HTERT RPE-1 (cell line): ENCODE measurements around the gene CA5A.

Source experiments
- in situ Hi-C: fragments of 300-500 bp; cut with MboI; formaldehyde crosslinking; loops from 4 replicates; pipeline ENCODE4 v1.14.3; 2020; ENCODE audit warnings: low sequenced_read_pairs

The CA5A gene

DNA sequence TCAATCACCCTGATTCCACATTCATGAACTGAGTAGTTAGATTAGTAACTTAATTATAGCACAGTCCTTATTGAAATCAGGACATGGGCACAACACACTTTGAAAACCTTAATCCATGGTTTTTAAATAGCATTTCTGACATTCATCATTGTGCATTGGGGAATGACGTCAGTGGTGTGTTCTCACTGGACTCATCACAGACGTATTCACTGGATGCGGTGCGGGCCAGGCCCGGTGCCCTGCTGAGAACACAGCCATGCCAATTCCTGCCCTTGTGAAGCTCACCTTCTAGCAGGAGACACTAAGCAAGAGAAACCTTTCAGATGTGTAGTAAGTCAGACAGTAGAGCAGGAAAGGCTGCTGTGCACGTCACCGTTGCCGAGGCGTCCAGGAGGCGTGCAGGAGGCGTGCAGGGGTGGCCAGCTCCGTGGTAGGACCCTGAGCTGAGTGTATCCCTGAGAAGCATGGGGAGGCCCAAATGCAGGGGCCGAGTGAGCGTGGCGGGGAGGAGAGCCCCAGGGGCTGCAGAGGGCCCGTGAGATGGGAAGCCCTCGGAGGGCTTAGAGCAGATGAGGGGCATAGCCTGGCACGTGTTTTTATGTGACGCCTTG, 27.8 kb upstream of the CA5A start:
- in situ Hi-C loops, result no loop called here

DNA sequence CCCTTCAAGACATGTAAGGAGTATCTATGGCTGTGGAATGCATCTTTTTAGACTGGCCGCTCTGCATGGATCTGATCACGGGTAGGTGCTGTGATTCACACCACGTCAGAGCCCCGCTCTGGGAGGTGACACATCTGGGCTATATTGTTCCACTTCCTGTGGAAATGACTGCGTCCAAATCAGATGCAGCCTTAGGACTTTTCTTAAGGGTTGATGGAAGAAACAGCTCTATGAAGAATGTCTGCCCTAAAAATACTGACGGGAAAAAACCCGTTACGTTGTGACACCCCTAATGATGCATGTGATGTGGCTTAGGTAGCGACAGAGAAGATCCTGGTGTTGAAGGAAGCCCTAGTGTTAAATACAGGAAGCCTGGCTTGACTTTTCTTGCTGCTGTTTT, 27.1 kb upstream of the CA5A start:
- in situ Hi-C loops, result no loop called here

DNA sequence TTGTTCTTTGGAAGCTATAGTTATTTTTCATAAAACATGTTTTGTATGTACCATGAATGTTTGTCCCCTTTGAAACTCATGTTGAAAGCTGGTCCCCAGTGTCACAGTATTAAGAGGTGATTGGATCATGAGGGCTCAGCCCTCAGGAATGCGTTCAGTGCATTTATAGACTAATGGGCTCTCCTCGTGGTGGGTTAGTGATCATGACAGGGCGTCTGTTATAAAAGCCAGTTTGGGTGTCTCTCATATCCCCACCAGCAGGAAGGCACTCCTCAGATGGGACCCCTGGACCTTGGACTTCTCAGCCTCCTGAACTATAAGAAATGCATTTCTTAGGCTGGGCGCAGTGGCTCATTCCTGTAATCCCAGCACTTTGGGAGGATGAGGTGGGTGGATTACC, 25.3 kb upstream of the CA5A start:
- in situ Hi-C loops, result no loop called here

DNA sequence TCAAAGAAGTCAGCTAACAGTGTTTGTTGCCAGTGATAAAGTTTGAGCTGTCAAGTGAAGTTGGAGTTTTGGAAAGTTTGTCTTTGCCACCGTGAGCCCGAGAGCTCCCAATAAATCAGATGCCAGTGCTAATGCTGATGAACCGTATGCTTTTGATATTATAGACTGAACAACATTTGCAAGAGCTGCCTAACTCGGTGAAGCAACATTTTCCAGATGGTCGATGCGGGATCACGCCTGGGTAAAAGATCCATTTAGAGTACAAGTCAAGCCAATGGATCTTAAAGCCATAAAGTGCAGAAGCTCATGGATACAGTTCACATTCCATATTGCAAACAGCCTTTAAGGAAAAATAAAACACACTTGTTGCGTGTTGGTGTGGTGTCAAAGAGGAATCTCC, 24.5 kb upstream of the CA5A start:
- in situ Hi-C loops, result no loop called here

DNA sequence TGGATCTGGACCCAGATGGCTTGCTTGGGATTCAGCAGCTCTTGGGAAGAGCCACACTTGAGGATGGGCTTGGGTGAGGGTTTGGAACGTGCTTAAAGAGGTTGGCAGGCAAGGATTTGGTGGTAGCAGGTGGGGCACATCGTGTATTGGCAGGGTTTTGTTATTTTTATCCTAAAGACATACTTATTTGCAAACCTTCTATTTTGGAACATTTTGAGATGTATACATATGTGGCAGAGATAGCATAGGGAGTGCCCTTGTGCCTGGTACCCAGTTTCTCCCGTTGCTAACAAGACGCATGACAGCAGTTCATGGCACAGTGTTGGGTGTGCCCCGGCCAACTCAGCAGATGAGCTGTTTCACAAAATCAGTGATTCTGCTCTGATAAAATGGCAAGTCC, 24.0 kb upstream of the CA5A start:
- in situ Hi-C loops, result no loop called here

DNA sequence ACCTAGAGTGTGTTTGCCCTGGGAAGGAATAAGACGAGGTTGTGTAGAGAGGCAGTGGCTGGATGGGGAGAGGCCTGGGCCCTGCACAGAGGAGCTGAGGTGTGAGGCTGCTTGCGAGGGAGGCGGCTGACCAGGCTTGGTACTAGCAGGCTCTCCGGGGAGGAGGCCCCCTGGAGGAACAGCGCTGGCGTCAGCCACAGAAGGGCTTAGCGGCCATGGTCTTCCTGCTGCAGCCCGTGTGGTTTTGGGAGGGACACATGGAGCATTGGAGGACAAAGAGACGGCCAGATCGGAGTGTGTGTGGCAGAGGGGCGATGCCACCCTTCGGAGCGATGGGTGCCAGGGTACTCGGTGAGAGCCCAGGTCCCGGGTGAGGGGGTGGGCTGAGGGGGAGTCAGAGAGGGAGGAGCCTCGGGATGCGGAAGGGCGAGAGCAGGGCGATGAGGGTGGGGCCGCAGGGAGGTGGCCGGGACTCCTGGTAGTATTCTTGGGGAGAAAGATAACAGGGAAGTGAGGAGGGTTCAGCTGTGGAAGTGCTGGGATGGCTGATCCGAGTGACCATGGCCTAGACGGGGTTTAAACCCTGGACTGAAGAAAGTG, 23.2 kb upstream of the CA5A start:
- in situ Hi-C loops, result no loop called here

DNA sequence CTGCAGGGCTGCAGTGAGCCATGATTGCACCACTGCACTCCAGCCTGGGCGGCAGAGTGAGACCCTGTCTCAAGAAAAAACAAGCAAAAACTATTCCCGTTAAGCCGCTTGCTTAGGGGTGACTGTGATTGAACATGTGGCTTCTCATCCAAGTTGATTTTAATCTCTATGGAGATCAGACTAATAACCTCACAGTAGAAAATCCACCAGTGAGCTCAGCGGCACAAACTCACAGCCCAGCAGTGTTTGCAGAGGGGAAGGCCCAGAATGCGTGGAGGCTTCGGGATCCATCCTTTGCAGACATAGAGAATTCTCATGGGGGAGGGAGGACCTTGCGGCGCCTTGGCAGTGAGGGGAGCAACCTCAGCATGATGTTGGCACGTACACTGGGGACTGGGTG, 22.3 kb upstream of the CA5A start:
- in situ Hi-C loops, result no loop called here

DNA sequence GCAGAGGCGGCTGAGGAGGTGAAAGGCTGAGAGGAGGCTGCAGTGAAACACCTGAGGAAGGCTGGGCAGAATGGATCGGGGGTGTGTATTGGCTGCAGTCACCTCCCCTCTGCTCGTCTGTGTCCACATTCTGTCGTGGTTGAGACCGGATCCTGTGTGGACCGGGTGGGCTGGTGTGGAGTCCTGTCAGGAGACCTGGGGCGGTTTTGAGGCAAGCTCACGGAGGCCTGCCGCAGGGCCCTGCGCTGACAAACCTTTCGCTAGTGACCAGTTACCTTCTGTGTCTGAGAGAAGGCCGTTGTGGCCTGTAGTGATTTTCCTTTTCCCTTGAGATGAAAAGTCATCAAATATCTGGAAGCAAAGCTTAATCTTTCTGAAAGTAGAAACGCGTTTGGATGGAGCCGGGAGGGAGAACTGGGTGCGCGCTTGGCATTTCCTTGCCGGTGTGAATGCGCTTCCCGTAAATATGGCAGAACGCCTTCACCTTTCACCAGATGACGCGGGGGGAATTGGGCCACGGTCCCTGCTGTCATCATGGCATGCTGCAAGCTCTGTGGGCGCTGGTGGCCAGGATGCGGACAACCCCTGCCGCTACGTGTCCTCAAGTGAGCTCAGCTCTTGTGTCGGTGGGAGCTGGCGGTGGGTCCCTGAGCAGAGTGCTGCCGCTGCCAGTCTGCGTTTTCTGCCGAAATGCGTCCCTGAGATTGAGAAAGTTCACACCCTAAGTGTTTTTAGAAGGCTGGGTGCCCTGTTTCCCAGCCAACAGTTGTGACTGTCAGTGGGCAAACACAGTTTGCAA, 21.2 kb upstream of the CA5A start:
- in situ Hi-C loops, result no loop called here

DNA sequence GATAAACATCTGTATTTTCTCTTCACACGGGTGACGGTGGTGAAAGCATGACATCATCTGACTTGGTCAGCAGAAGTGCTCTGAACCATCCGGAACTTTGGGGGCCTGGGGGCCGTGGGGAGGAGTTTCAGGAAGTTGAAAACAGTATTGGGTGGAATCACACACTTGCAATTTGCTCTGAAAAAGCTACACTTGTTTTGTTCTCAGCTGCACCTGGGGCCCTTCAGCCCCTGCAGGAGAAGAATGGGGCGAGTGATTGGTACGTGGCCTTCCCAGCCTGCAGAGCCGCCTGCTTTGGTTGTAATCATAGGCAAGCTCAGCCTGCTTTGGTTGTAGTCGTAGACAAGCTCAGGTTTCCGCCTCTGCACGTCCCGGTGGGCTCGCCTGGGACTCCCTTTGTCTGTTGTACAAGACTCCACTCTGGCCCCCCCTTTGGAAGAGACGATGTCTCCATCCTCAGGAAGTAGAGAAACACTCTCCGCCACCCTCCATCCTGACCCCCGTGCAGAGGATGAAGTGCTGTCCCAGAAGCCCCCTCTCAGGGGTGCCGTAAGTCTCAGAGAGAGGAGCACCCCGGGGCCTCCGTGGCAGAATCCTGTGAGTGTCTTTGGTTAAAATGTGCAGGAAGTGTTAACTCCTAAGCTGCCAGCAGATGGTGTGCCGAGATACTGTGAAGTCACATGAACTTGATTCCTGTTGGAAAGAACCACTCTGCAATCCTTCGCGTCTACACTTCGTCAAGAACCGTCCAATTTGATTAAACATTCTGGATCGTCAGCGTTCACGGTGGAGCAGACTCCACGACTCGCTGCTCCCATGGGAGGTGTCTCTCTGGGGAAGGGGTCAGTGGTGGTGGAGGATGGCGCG, 20.3 kb upstream of the CA5A start:
- in situ Hi-C loops, result no loop called here

DNA sequence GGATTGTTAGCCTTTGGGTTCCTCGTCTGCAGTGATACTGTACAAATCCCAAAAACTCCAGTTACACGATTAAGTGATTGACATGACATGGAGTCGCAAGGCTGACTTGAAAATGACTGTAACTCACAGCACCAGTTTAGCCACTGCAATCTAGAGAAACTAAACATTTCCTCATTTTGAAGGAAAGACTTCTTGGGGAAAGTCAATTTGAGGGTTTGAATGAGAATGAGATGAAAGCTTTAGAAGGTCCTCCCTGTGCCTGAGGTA, 19.7 kb upstream of the CA5A start:
- in situ Hi-C loops, result no loop called here

DNA sequence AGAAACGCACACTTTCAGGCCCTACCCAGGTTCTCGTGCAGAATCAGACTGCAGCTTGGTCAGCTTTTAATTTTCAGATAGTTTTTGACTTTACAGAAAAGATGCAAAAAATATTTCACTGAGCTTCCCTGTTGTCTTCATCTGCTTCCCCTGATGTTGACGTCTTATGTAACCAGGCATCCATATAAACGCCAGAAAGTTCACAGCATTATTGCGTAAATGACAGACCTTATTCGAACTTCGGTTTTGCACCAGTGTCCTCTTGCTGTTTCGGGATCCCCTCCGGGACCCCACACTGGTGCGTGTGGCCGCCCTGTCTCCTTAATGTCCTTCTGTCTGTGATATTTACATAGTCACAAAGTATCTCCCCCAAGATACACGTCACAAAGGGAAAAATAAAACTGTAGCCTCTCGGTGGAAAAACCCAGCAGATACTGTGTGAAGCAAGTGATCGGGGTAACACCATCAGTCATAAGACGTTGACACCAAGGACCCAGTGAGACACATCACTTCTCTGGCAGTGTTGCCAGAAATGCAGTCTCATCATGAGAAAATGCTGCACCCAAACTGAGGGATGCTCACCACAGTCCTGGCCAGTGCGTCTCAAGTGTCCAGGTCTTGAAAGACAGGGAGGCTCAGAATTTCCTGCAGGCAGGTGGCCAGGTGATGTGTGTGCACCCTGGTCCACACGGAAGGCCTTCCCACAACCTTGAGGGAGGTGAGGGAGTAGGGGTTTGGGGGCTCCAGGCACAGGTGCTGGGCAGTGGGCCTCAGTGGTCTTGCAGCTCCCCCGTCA, 19.2 kb upstream of the CA5A start:
- in situ Hi-C loops, result no loop called here

DNA sequence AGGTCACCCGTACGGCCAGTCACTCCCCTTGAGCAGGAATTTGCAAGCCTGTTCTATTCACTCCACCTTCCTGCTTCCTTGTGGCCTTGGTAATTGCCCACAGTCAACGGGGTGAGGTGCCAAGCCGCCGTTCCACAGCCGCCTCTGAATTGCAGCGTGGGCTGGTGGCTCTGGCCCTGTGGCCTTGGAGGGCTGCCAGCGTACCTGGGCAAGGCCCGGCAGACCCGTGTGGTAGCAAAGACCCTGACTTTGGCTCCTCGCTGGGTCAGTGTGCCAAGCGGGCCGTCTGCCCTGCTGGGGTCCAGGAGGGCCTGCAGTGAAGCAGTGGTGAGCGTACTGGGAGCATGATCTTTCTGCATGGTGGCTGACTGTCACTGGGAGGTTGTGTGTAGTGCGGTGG, 18.5 kb upstream of the CA5A start:
- in situ Hi-C loops, result no loop called here

DNA sequence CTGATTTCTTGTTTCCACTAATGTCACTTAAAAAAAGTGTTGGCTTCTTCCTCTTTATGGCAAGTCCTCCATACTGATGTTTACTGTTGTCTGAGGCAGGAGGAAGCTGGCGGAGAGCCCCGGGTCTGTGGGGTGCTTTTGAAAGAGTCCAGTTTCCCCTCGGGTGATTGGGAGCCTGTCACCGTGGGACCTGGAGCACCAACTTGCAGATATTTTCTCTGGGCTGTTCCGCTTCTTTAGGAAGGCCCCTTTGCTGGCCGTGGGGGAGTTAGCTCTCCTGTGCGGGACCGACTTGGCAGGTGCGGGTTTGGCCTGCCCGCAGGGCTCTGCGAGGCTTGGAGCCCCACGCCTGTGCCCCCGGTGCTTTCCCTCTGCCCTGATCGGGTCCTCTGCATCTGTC, 18.0 kb upstream of the CA5A start:
- in situ Hi-C loops, result no loop called here

DNA sequence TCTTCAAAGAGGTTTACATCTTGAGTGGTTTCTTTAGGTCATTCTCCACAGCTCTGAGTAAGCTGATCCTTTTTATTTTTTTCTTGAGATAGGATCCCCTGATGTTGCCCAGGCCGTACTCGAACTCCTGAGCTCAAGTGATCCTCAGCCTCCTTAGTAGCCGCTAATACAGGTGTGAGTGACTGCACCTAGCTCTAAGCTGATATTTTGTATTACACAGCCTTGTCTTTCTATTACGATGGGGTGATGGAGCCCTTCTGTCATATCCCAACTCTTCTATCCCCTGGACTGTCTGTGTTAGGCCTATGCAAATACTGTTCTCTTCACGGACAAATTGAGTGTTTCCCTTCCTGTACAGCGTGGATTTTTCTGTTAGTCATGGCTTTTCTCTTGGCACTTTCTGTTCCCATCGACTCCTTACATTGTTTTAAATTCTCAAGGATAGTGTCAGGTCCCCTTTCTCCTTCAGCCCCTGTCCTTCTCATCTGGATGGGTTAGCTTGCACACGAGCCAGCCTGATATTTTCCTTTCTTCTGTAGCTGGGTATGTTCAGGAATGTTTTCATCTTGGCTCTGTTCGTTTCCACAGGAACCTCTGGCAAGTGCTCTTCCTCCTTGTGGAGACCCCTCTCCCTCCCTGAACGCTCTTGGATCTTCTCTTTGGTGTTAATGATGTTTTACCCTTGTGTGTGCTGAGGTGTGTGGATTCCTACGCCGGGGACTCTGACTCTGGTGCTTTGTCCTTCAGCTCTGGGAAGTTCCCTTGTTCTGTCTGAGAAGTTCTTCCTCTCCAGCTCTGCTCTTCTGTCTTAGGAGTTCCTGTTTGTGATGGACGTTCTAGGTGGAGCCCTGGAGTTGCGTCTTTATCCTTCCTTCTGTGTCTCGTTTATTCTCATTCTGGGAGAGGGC, 17.2 kb upstream of the CA5A start:
- in situ Hi-C loops, result no loop called here

DNA sequence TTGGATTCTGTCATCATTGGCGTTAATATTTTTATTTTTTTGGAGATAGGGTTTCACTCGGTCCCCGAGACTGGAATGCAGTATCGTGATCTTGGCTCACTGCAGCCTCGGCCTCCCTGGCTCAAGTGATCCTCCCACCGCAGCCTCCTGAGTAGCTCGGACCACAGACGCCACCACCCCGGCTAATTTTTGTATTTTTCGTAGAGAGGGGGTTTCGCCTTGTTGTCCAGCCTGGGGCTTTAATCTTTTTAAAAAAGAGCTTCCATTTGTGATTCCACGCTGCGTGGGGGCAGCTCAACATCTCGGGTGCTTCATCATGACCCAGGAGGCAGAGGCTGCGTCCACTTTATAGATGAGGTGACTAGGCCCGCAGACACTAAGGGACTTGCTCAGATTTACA, 16.4 kb upstream of the CA5A start:
- in situ Hi-C loops, result no loop called here

DNA sequence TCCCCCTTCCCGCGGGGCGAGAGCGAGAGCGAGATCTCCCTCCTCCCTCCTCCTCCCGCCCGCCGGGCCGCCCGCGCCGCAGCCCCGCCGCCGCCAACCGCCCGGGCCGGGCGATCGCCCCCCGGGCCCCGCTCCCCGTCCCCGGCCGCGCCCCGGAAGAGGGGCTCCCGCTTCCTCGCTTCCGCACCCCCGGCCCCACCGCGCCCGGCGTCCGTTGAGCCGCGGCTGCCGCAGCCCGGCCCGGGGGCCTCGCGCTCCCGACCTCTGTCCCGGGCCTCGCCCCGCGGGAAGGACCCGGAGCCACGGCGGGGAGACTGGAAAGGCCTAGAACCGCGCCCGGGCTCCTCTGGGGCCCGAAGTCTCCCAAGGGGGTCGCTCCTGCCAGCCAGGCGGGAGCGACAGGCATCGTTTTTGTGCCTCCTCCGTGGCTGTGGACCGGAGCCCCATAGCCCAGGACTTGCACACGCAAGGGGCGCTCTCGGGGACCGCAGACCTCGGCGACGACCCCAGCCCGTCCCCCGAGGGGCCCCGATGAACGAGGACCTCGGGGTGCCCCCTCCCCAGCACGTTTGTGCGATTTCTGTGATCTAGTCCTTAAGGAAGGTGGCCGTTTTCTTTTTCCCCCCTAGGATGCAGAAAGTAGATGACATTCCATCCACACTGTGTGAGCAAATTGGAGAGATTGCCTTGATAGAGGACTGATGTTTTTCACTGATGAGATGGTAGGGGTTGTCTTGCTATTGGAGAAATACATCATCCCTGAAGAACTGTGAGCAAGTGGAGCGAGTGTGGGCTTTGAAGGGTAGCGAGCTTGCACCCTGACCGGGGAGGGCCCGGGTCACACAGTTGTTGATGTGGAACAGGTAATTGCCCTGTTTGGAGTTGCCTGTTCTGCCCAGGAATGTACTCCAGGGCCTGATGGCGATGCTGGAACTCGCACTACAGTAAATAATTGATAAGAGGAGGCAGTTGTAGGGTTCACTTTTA, 15.5 kb upstream of the CA5A start:
- in situ Hi-C loops, result no loop called here

DNA sequence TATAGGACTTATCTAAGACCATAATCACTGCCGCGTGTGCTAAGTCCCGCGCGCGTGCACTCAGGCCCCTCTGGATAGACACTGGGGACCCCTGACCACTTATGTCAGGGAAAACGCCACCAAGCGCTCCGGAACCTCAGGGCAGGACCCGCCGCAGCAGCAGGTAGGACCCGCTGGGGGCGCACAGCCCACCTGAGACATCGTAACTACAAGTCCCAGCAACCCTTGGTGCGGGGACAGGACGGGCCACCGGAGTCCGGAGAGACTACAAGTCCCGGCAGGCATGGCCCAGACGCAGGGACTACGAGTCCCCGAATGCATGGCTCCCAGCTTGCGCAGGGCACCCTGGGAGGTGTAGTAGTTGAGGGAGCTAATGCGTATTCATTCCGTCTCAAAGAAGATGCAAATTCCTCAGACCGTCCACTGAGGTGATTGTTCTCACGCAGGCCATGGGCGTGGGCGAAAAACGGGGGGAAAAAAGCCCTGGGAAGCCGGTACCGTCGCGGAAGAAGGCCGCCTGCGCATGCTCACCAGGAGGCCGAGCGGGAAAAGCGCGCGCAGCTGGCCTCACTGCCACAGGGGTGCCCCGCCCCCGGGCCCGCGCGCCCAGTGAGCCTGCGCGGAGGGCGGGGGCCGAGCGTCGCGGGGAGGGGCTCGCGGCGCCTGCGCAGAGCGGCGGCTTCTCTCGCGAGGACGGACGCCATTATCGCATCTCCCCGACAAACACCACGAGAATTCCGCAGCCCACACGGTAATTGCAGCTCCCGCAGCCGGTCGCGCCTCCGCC, 14.6 kb upstream of the CA5A start, which contains the start of gene BANP:
Gene BANP (plus strand): TSS at position 670 of the 787 bp plus-strand sequence. CDS start 23,682 bp downstream, outside the sequence.
- in situ Hi-C loops, result no loop called here
